Panc1 (cell line): Measurements from ENCODE around the gene PXN. TPM values are rescaled to one million over a fixed set of nuclear protein-coding genes. Genes with fewer than 3 reads are reported as not detected.
A peak's percentile ranks its signal among the peaks of the same experiment; 100 is the strongest.

ENCODE experiments used
- ATAC-seq: fragments of 200-7000 bp; cut with Tn5 transposase; 2 replicates; pipeline ENCODE4 v1.9.1; 2020; ENCODE audit warnings: mild to moderate bottlenecking, moderate library complexity
- Bru-seq: library from RNA; stranded (reverse); fragments of 400-500 nt; gene quantifications from one replicate; lab custom pipeline; 2021; lab: Mats Ljungman, UMichigan
- BruChase-seq, 2 experiments: library from RNA; stranded (reverse); fragments of 400-500 nt; gene quantifications; one replicate each; lab custom pipeline; 2021; lab: Mats Ljungman, UMichigan
- BruUV-seq: library from RNA; stranded (reverse); fragments of 400-500 nt; replicated peaks from 2 replicates; lab custom pipeline; 2021; lab: Mats Ljungman, UMichigan
- CTCF ChIA-PET: fragments of 300-600 bp; sonication (Branson Sonifier 250); formaldehyde crosslinking; loops from one replicate; lab custom pipeline; 2022; ENCODE audit warnings: antibody characterized with exemption; lab: Charles Lee
- POLR2A ChIA-PET: fragments of 300-600 bp; sonication (Branson Sonifier 250); formaldehyde crosslinking; loops from one replicate; lab custom pipeline; 2022; ENCODE audit warnings: antibody characterized with exemption; lab: Charles Lee
- DNase-seq: peaks from one replicate; pipeline ENCODE4 v3.0.0-alpha.2; 2010; ENCODE audit warnings: low read depth, low spot score
- H3K27ac ChIP-seq: 2 replicates; pipeline ENCODE4 v1.5.1; 2011; ENCODE audit warnings: mild to moderate bottlenecking, low read length, inconsistent platforms
- H3K27me3 ChIP-seq: fragments of 200-500 bp; sonication (Bioruptor generic); 2 replicates; pipeline ENCODE4 v1.6.0; 2014; ENCODE audit warnings: low read length, inconsistent platforms; ENCODE audit not compliant: control insufficient read depth, insufficient read depth
- H3K36me3 ChIP-seq: fragments of 200-500 bp; sonication (Bioruptor generic); 2 replicates; pipeline ENCODE4 v1.5.1; 2014; ENCODE audit warnings: inconsistent platforms, mild to moderate bottlenecking, low read length, moderate library complexity; ENCODE audit not compliant: control insufficient read depth, insufficient read depth
- H3K4me1 ChIP-seq: 2 replicates; pipeline ENCODE4 v1.5.1; 2011; ENCODE audit warnings: inconsistent platforms, mild to moderate bottlenecking, low read length, moderate library complexity; ENCODE audit not compliant: control insufficient read depth, insufficient read depth
- H3K4me3 ChIP-seq, 2 experiments: 2 replicates each; pipeline ENCODE4 v1.5.1; 2011 to 2012; ENCODE audit warnings: low read depth in 2 of 2, low read length in 2 of 2, mild to moderate bottlenecking in 2 of 2, inconsistent platforms in 1 of 2, moderate library complexity in 1 of 2
- H3K9me3 ChIP-seq: fragments of 200-500 bp; sonication (Bioruptor generic); 2 replicates; pipeline ENCODE4 v1.5.1; 2014; ENCODE audit warnings: low read depth, mild to moderate bottlenecking, inconsistent platforms, low read length, moderate library complexity; ENCODE audit not compliant: control insufficient read depth, insufficient read depth
- CTCF ChIP-seq: fragments of 450-650 bp; IDR thresholded peaks from 2 replicates; pipeline ENCODE4 v1.5.1; 2017; ENCODE audit warnings: mild to moderate bottlenecking
- POLR2AphosphoS5 ChIP-seq: IDR thresholded peaks from 2 replicates; pipeline ENCODE4 v1.6.1; 2012; ENCODE audit warnings: mild to moderate bottlenecking, low read depth, low read length, moderate library complexity
- REST ChIP-seq, 2 experiments: IDR thresholded peaks; 2 replicates each; pipeline ENCODE4 v1.6.1; 2011 to 2012; ENCODE audit warnings: low read depth in 2 of 2, control low read depth in 1 of 2, low read length in 1 of 2, mild to moderate bottlenecking in 1 of 2, moderate library complexity in 1 of 2; ENCODE audit not compliant: insufficient read depth in 1 of 2
- SIN3A ChIP-seq: IDR thresholded peaks from 2 replicates; pipeline ENCODE4 v1.6.1; 2012; ENCODE audit warnings: low read depth, mild to moderate bottlenecking, low read length, moderate library complexity, borderline replicate concordance; ENCODE audit not compliant: insufficient read depth
- TCF7L2 ChIP-seq: IDR thresholded peaks from 2 replicates; pipeline ENCODE4 v1.6.1; 2011; ENCODE audit warnings: mild to moderate bottlenecking, low read depth, low read length, inconsistent platforms
- in situ Hi-C: cut with HindIII; loops from 2 replicates; pipeline ENCODE4 v1.10.0; 2016; ENCODE audit warnings: low sequenced_read_pairs, low pct_unique_long_range_greater_than_20kb
- intact Hi-C: fragments of 100-400 bp; cut with micrococcal nuclease; formaldehyde crosslinking; loops from one replicate; pipeline ENCODE4 v1.10.0; 2022; ENCODE audit not compliant: unreplicated experiment
- long read RNA-seq: library from polyadenylated mRNA; unstranded; transcript quantifications from one replicate; pipeline ENCODE4 v2.0.0, GENCODE V29; 2021; ENCODE audit not compliant: unreplicated experiment
- polyA plus RNA-seq: library from polyadenylated mRNA; unstranded; fragments of >200 nt; gene quantifications from one replicate; pipeline ENCODE4 v1.2.1, GENCODE V29; 2012; ENCODE audit warnings: missing spikeins; ENCODE audit not compliant: insufficient read length
- total RNA-seq: library from RNA; stranded (reverse); gene quantifications from one replicate; pipeline ENCODE4 v1.2.1, GENCODE V29; 2021; ENCODE audit not compliant: unreplicated experiment

The PXN gene
- total RNA-seq (484 TPM), Bru-seq, nascent RNA (percentile 97 among the genes with signal in this experiment), BruChase-seq, experiment 1, labeled RNA remaining after a 2-hour chase (percentile 97 among the genes with signal in this experiment), BruChase-seq, experiment 2, labeled RNA remaining after a 6-hour chase (percentile 98 among the genes with signal in this experiment)
- polyA plus RNA-seq, result 478 TPM
- long read RNA-seq, transcript PXN-204 (11 exons, 3,683 nt), result major isoform, 10 of 934 reads
- long read RNA-seq, partial matches to known transcripts, result 47 of 934 reads
- long read RNA-seq, other reads (novel, unspliced or antisense), result 876 of 934 reads

GRCh38 chr12:120265473-120266179 lies at the start of gene PXN:
TSS of gene PXN (minus strand) at chr12:120265730. CDS start at chr12:120265629, 101 bp downstream.
- CTCF ChIA-PET, result interaction anchor here (0.5 to 2.2 kb wide), 7 partner anchors 18 to 41 kb away, joined by 3 to 26 read pairs (median 3); no protein-coding TSS in a partner anchor
- no TSS peak for BruUV-seq
- intact Hi-C loops (loop anchor here (2.0 kb wide), 1 partner anchor 37 kb away; no protein-coding TSS in a partner anchor), in situ Hi-C loops (no loop called here)
- ATAC-seq (peak; percentile 84), DNase-seq (no peak)
- Histone ChIP-seq H3K27ac (peak within 1 kb of the TSS; percentile 100), H3K27me3 (no peaks in the 10 kb centered on the region), H3K4me1 (peaks cover 34% of the 10 kb centered on the region), H3K9me3 (no peaks in the 10 kb centered on the region), H3K36me3 (peaks cover 13% of the 10 kb centered on the region), H3K4me3 (peak within 1 kb of the TSS; percentile 87 to 92)
- TF ChIP-seq CTCF (peak; percentile 93), POLR2AphosphoS5 (peak; percentile 72), SIN3A (peak; percentile 90; the same call in 1 of the 2 replicates), REST (IDR thresholded peaks at IDR 0.05; ENCODE audit: insufficient read depth in 1 of 2, low read depth in 2 of 2, low read length in 1 of 2) (no peak), TCF7L2 (no peak)
- POLR2A ChIA-PET, result interaction anchor here (0.5 to 2.8 kb wide), 8 partner anchors 9 to 65 kb away, joined by 3 to 15 read pairs (median 4); partner anchors contain the start of gene RPLP0

GRCh38 chr12:120314220-120314619 lies 48.7 kb upstream of the PXN start:
- DNase-seq (no peak), ATAC-seq (no peak)
- POLR2A ChIA-PET, result interaction anchor here (1.0 kb wide), 1 partner anchor 23 kb away, joined by 3 read pairs; no protein-coding TSS in a partner anchor
- H3K27me3 ChIP-seq, result no peaks in the 10 kb centered on the region
- H3K27ac ChIP-seq, result no peak overlapping the region
- TF ChIP-seq REST (IDR thresholded peaks at IDR 0.05; ENCODE audit: insufficient read depth in 1 of 2, low read depth in 2 of 2, low read length in 1 of 2) (no peak), SIN3A (no peak), POLR2AphosphoS5 (no peak), CTCF (no peak; the same call in 1 of the 2 replicates), TCF7L2 (no peak)
- CTCF ChIA-PET, result interaction anchor here (2.3 kb wide), 1 partner anchor 12 kb away, joined by 10 read pairs; the partner anchor contains the start of gene SIRT4
- H3K36me3 ChIP-seq, result no peaks in the 10 kb centered on the region
- intact Hi-C loops (no loop called here), in situ Hi-C loops (no loop called here)
- no peaks in the 10 kb centered on the region for H3K9me3 ChIP-seq
- H3K4me3 ChIP-seq, result no peak overlapping the region
- H3K4me1 ChIP-seq, result peaks cover 4% of the 10 kb centered on the region; the same call in 1 of the 2 replicates
- BruUV-seq, result TSS peak; percentile 47
